Esophagus squamous epithelium (tissue), 5 donors: ENCODE measurements around the gene SUPT3H. TPM values are rescaled to one million over a fixed set of nuclear protein-coding genes. Genes with fewer than 3 reads are reported as not detected.

Source experiments
- DNase-seq: peaks from one replicate; lab custom pipeline; 2025; lab: John Stamatoyannopoulos, UW
- H3K27ac ChIP-seq, 4 donors: fragments of 200-600 bp; sonication (generic); one replicate each; pipeline ENCODE4 v1.5.1; 2016 to 2019; ENCODE audit warnings: mild to moderate bottlenecking in 1 of 4
- H3K27me3 ChIP-seq, 4 donors: fragments of 200-600 bp; sonication (generic); 1 replicate in 3 of 4; 2 replicates in 1 of 4; pipeline versions ENCODE4 v1.5.1 to v1.6.0; 2017 to 2021; ENCODE audit warnings: antibody characterized with exemption in 1 of 4
- H3K36me3 ChIP-seq, 3 donors: fragments of 200-600 bp; sonication (generic); one replicate each; pipeline ENCODE4 v1.5.1; 2016 to 2019
- H3K4me1 ChIP-seq, 3 donors: fragments of 200-600 bp; sonication (generic); one replicate each; pipeline ENCODE4 v1.5.1; 2017 to 2019
- H3K4me3 ChIP-seq, 4 donors: fragments of 200-600 bp; sonication (generic); 1 replicate in 3 of 4; 2 replicates in 1 of 4; pipeline ENCODE4 v1.5.1; 2016 to 2019; ENCODE audit warnings: mild to moderate bottlenecking in 2 of 4, moderate library complexity in 1 of 4
- H3K9me3 ChIP-seq, 3 donors: fragments of 200-600 bp; sonication (generic); one replicate each; pipeline ENCODE4 v1.5.1; 2016 to 2019
- CTCF ChIP-seq, 6 experiments: fragments of 450-650 bp in 4 of 6; fragments of 200-600 bp in 2 of 6; sonication (generic) in 2 of 6; IDR thresholded peaks; one replicate each; pipeline ENCODE4 v1.5.1; 2016 to 2019; ENCODE audit warnings: antibody characterized with exemption in 6 of 6, mild to moderate bottlenecking in 4 of 6, moderate library complexity in 4 of 6
- POLR2A ChIP-seq, 4 donors: fragments of 450-650 bp; IDR thresholded peaks; one replicate each; pipeline ENCODE4 v1.6.1; 2017; ENCODE audit warnings: antibody characterized with exemption in 4 of 4, mild to moderate bottlenecking in 4 of 4, moderate library complexity in 3 of 4
- WGBS, 2 donors: methylation state at CpG; one replicate each; pipeline ENCODE4 v1.1.5; 2018; 5-methylcytosine and 5-hydroxymethylcytosine counted together
- intact Hi-C: fragments of 100-400 bp; cut with DNase I; formaldehyde crosslinking; loops from one replicate; pipeline ENCODE4 v1.15.0; 2022
- total RNA-seq, 4 donors: library from RNA; depleted of rRNA; stranded (reverse); fragments of >200 nt; gene quantifications; one replicate each; pipeline ENCODE4 v1.1.0, GENCODE V29; 2016
- donor health status: DM: yes; HTN: yes; CAD: no.

SUPT3H gene
- total RNA-seq, 4 donors from 2014 or later = 3.6 to 10.9 (median 5.3) TPM

DNA sequence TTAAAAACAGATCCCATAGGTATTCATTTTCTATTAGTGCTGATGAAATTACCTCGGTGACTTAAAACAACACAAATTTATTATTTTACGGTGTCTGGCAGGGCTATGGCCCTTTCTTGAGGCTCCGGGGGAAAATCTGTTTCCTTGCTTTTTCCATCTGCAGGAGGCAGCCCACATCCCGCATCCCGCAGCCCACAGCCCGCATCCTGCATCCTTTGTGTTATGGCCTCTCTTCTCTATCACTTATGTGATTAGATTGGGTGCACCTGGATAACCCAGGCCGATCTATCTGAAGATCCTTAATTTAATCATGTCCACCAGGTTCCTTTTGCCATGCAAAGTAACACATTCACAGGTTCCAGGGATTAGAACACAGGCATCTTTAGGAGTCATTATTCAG, 582.4 kb downstream of the SUPT3H start:
- intact Hi-C loops = no loop called here
- Histone ChIP-seq H3K27ac (no peak overlapping the region), H3K4me3 (no peak overlapping the region), H3K9me3 (no peaks in the 10 kb centered on the region), H3K36me3 (no peaks in the 10 kb centered on the region), H3K27me3 (peaks cover 0 to 16% (median 0%) of the 10 kb centered on the region in 4 donors), H3K4me1 (peaks cover 0 to 5% (median 5%) of the 10 kb centered on the region in 3 donors)
- TF ChIP-seq CTCF (IDR thresholded peaks at IDR 0.05) = no peak
- no peak for TF ChIP-seq POLR2A (IDR thresholded peaks at IDR 0.05)
- WGBS, 2 donors = 92 to 98% methylated on average over 7 of the region's 7 CpGs
- DNase-seq = no peak

- H3K27me3 ChIP-seq = no peaks in the 10 kb centered on the region
- no peak for TF ChIP-seq POLR2A (IDR thresholded peaks at IDR 0.05)
- no peak for TF ChIP-seq CTCF (IDR thresholded peaks at IDR 0.05)
- 74 to 80% methylated on average over 6 to 7 of the region's 7 CpGs for WGBS, 2 donors
- no peaks in the 10 kb centered on the region for H3K4me1 ChIP-seq
- no peak for DNase-seq
- no peaks in the 10 kb centered on the region for H3K36me3 ChIP-seq
- H3K9me3 ChIP-seq = no peaks in the 10 kb centered on the region
- no peak overlapping the region for H3K27ac ChIP-seq
- no peak overlapping the region for H3K4me3 ChIP-seq
- intact Hi-C loops = no loop called here
These were observed 587.9 kb downstream of the SUPT3H start for GRCh38 chr6:44789806-44790205.

DNA sequence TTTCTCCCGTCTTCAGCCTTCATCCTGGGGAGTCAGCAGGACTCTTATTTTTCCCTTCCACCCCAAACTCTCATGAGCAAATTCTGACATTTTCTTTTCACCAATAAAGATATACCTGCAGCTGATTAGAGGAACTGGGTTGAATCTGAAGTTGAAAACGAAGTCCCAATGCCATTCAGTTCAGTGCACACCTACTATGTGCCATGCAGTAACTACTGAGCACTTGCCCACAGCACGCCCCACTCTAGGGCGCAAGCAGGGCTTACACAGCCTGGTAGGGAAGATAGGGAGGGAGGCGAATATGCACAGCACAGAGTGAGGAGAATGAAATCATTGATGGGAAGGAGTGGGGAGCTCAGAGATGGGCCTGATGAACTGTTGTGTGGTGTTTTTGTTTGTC, 588.7 kb downstream of the SUPT3H start:
- DNase-seq = no peak
- WGBS, 2 donors = 71 to 80% methylated on average over 5 of the region's 5 CpGs
- H3K4me1 ChIP-seq = no peaks in the 10 kb centered on the region
- intact Hi-C loops = no loop called here
- no peaks in the 10 kb centered on the region for H3K36me3 ChIP-seq
- H3K27me3 ChIP-seq = no peaks in the 10 kb centered on the region
- no peak overlapping the region for H3K4me3 ChIP-seq
- no peak overlapping the region for H3K27ac ChIP-seq
- TF ChIP-seq CTCF (IDR thresholded peaks at IDR 0.05) = no peak
- no peak for TF ChIP-seq POLR2A (IDR thresholded peaks at IDR 0.05)
- no peaks in the 10 kb centered on the region for H3K9me3 ChIP-seq

GRCh38 chr6:44788387-44788981, 589.2 kb downstream of the SUPT3H start:
- 71 to 75% methylated on average over 6 to 10 of the region's 10 CpGs for WGBS, 2 donors
- intact Hi-C loops = no loop called here

More at GRCh38 chr6:44788387-44788981, 589.2 kb downstream of the SUPT3H start:
- no peak for DNase-seq
- TF ChIP-seq POLR2A (IDR thresholded peaks at IDR 0.05) (no peak), CTCF (IDR thresholded peaks at IDR 0.05) (no peak)
- H3K27ac ChIP-seq = peak overlapping the region in 1 of 4 donors; percentile 9
- no peaks in the 10 kb centered on the region for H3K9me3 ChIP-seq
- no peaks in the 10 kb centered on the region for H3K4me1 ChIP-seq
- H3K4me3 ChIP-seq = no peak overlapping the region
- no peaks in the 10 kb centered on the region for H3K27me3 ChIP-seq
- no peaks in the 10 kb centered on the region for H3K36me3 ChIP-seq
